Loucy (cell line): ENCODE data around the gene CENPQ.

Source experiments
- EZH2phosphoT487 ChIP-seq: fragments of 200-600 bp; IDR thresholded peaks from 2 replicates; pipeline ENCODE4 v1.6.1; 2018; ENCODE audit warnings: antibody characterized with exemption, mild to moderate bottlenecking, moderate library complexity, borderline replicate concordance
- TF ChIP-seq, protein P1 (sequence below): fragments of 200-600 bp; sonication (generic); conservative IDR thresholded peaks from 2 replicates; pipeline ENCODE4 v1.5.1; 2014; ENCODE audit warnings: mild to moderate bottlenecking, antibody characterized with exemption, low read length

GRCh38 chr6:49464691-49465090 lies 1.5 kb downstream of the CENPQ start:
- TF ChIP-seq, protein P1, sequence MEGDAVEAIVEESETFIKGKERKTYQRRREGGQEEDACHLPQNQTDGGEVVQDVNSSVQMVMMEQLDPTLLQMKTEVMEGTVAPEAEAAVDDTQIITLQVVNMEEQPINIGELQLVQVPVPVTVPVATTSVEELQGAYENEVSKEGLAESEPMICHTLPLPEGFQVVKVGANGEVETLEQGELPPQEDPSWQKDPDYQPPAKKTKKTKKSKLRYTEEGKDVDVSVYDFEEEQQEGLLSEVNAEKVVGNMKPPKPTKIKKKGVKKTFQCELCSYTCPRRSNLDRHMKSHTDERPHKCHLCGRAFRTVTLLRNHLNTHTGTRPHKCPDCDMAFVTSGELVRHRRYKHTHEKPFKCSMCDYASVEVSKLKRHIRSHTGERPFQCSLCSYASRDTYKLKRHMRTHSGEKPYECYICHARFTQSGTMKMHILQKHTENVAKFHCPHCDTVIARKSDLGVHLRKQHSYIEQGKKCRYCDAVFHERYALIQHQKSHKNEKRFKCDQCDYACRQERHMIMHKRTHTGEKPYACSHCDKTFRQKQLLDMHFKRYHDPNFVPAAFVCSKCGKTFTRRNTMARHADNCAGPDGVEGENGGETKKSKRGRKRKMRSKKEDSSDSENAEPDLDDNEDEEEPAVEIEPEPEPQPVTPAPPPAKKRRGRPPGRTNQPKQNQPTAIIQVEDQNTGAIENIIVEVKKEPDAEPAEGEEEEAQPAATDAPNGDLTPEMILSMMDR = no peak
- TF ChIP-seq EZH2phosphoT487 = no peak
